B cell (primary cell): ENCODE data around the gene STARD3. TPM values are rescaled to one million over a fixed set of nuclear protein-coding genes. Genes with fewer than 3 reads are reported as not detected.

Source experiments
- ATAC-seq: fragments of 200-7000 bp; cut with Tn5 transposase; one replicate; pipeline ENCODE4 v1.10.0; 2021; ENCODE audit warnings: low read depth, mild to moderate bottlenecking, moderate number of reproducible peaks, moderate library complexity
- CTCF ChIA-PET: fragments of 350-600 bp; sonication (Branson Sonifier 250); formaldehyde crosslinking; loops from one replicate; lab custom pipeline; 2021; ENCODE audit warnings: antibody characterized with exemption, inconsistent platforms; lab: Charles Lee
- POLR2A ChIA-PET: fragments of 350-600 bp; sonication (Branson Sonifier 250); formaldehyde crosslinking; loops from one replicate; lab custom pipeline; 2021; ENCODE audit warnings: antibody characterized with exemption; lab: Charles Lee
- DNase-seq: peaks from one replicate; pipeline ENCODE4 v3.0.0; 2013
- H2AFZ ChIP-seq: 2 replicates; pipeline ENCODE4 v1.6.1; 2012; ENCODE audit warnings: mild to moderate bottlenecking, low read depth, low read length; ENCODE audit not compliant: insufficient read depth, poor library complexity, severe bottlenecking
- H3K27ac ChIP-seq, 2 donors: 1 replicate in 1 of 2; 2 replicates in 1 of 2; pipeline ENCODE4 v1.5.1; 2012 to 2013; ENCODE audit warnings: low read length in 2 of 2, mild to moderate bottlenecking in 2 of 2, moderate library complexity in 1 of 2
- H3K27me3 ChIP-seq, 4 experiments: fragments of 200-600 bp in 1 of 4; sonication (generic) in 1 of 4; replicated peaks in 1 of 4; 1 replicate in 2 of 4; 2 replicates in 2 of 4; pipeline versions ENCODE4 v1.6.1 to v1.7.0; 2013 to 2016; ENCODE audit warnings: low read length in 3 of 4, mild to moderate bottlenecking in 2 of 4, mixed read lengths in 1 of 4, moderate library complexity in 1 of 4; ENCODE audit not compliant: insufficient read depth in 4 of 4, control insufficient read depth in 3 of 4; ENCODE audit errors: control extremely low read depth in 1 of 4
- H3K36me3 ChIP-seq, 2 experiments: replicated peaks in 1 of 2; 1 replicate in 1 of 2; 2 replicates in 1 of 2; pipeline versions ENCODE4 v1.6.1 to v1.7.1; 2013; ENCODE audit warnings: low read length in 1 of 2; ENCODE audit not compliant: insufficient read depth in 2 of 2, control insufficient read depth in 1 of 2; ENCODE audit errors: control extremely low read depth in 1 of 2, extremely low read depth in 1 of 2
- H3K4me1 ChIP-seq, 2 donors: fragments of 200-600 bp in 1 of 2; sonication (generic) in 1 of 2; 1 replicate in 1 of 2; 2 replicates in 1 of 2; pipeline versions ENCODE4 v1.5.1 to v1.6.1; 2013 to 2017; ENCODE audit warnings: low read length in 2 of 2; ENCODE audit not compliant: control insufficient read depth in 2 of 2, insufficient read depth in 2 of 2
- H3K4me2 ChIP-seq: replicated peaks from 2 replicates; pipeline ENCODE3; 2012; ENCODE audit warnings: mild to moderate bottlenecking, low read depth, low read length; ENCODE audit not compliant: poor library complexity, severe bottlenecking
- H3K4me3 ChIP-seq, 5 experiments: fragments of 200-600 bp in 1 of 5; sonication (generic) in 1 of 5; 1 replicate in 3 of 5; 2 replicates in 2 of 5; pipeline versions ENCODE4 v1.5.1 to v1.7.0; 2011 to 2016; ENCODE audit warnings: low read length in 4 of 5, mild to moderate bottlenecking in 4 of 5, low read depth in 2 of 5, control low read depth in 1 of 5, moderate library complexity in 1 of 5; ENCODE audit not compliant: insufficient read depth in 1 of 5; ENCODE audit errors: control extremely low read depth in 1 of 5, extremely low read depth in 1 of 5
- H3K79me2 ChIP-seq: fragments of 200-600 bp; sonication (generic); one replicate; pipeline ENCODE4 v1.6.0; 2016; ENCODE audit warnings: low read length; ENCODE audit not compliant: control insufficient read depth, insufficient read depth
- H3K9ac ChIP-seq: fragments of 200-600 bp; sonication (generic); 2 replicates; pipeline ENCODE4 v1.6.1; 2017; ENCODE audit warnings: mild to moderate bottlenecking, low read length, moderate library complexity
- H3K9me3 ChIP-seq, 3 donors: one replicate each; pipeline versions ENCODE4 v1.6.1 to v1.7.1; 2013; ENCODE audit warnings: low read length in 2 of 3; ENCODE audit not compliant: control insufficient read depth in 2 of 3, insufficient read depth in 1 of 3; ENCODE audit errors: control extremely low read depth in 1 of 3
- H4K20me1 ChIP-seq: 2 replicates; pipeline ENCODE4 v1.6.0; 2012; ENCODE audit warnings: mild to moderate bottlenecking, low read length; ENCODE audit not compliant: insufficient read depth, control insufficient read depth, poor library complexity, severe bottlenecking
- H3K27ac Mint-ChIP-seq: one replicate; pipeline ENCODE4 v1.8.0; 2021; ENCODE audit warnings: mixed read lengths
- H3K27me3 Mint-ChIP-seq: one replicate; pipeline ENCODE4 v1.8.0; 2021; ENCODE audit warnings: mixed read lengths
- H3K4me1 Mint-ChIP-seq: one replicate; pipeline ENCODE4 v1.8.0; 2021; ENCODE audit warnings: mixed read lengths
- H3K4me3 Mint-ChIP-seq: one replicate; pipeline ENCODE4 v1.8.0; 2021; ENCODE audit warnings: mixed read lengths
- H3K9me3 Mint-ChIP-seq: one replicate; pipeline ENCODE4 v1.8.0; 2022; ENCODE audit warnings: mixed read lengths; ENCODE audit not compliant: insufficient read depth
- EZH2 ChIP-seq: IDR thresholded peaks from 2 replicates; pipeline ENCODE4 v1.6.1; 2012; ENCODE audit warnings: borderline replicate concordance, low read depth, mild to moderate bottlenecking, moderate library complexity, low read length; ENCODE audit not compliant: insufficient read depth, poor library complexity, severe bottlenecking
- WGBS: methylation state at CpG from one replicate; pipeline ENCODE4 v1.1.5; 2013; ENCODE audit warnings: missing lambda C conversion rate; ENCODE audit not compliant: insufficient coverage; 5-methylcytosine and 5-hydroxymethylcytosine counted together
- intact Hi-C: fragments of 100-400 bp; cut with micrococcal nuclease; formaldehyde crosslinking; loops from one replicate; pipeline ENCODE4 v1.10.0; 2022
- polyA plus RNA-seq: library from polyadenylated mRNA; depleted of rRNA; stranded (reverse); fragments of >200 nt; gene quantifications from 2 replicates; pipeline ENCODE4 v1.2.3, GENCODE V29; 2012
- total RNA-seq, 2 donors: library from RNA; stranded (reverse); fragments of 120-200 nt in 1 of 2; gene quantifications; 1 replicate in 1 of 2; 2 replicates in 1 of 2; pipeline versions ENCODE4 v1.2.3 to v1.2.4, GENCODE V29; 2013 to 2022
- TF ChIP-seq, protein P1 (sequence below): fragments of 200-600 bp; IDR thresholded peaks from one replicate; pipeline ENCODE4 v1.8.0; 2022; ENCODE audit warnings: antibody characterized with exemption, mild to moderate bottlenecking

Gene STARD3
- total and polyA plus RNA-seq, 2 donors (not counting 1 experiment from before 2014, with no cell fraction given): 93.1 to 231 TPM

DNA sequence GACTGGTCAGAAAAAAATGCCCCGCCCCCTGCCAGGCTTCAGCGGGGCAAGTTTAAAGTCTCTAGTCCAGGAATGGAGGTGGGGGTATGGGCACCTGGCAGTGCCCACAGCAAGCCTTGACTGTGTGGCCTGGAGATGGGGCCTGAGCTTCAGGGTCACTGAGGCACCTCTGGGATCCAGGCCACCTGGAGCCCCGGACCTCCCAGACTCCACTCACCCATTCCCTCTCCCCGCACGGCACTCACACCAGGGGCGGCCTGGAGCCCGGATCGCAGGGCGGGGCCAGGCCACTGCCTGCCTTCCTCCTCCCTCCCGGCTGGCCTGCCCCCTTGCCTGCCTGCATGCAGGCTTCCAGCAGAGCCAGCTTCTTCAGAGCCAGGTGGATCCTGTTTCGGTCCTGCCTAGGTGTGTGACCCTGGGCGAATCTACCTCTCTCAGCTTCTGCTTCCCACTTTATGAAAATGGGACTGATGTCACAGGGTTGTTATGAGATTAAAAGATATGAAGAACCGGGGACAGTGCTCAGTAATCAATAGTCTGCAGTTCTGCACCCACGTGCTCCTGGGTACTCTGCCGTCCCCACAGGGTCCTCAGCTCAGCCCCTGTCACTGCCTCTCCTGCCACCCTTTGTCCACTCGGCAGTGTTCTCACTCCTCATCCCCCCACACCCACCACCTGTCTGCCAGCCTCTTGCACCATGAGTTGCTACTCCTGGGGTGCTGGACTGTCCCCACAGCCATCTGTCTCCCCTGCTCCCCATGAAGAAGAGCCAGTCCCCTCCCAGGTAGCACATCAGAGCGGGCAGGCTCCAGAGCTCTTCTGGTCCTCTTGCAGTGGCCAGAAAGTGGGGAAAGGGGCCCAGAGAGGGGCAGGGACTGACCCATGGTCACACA is 27.0 kb downstream of the STARD3 start:
- no peaks in the 10 kb centered on the region for H3K9me3 ChIP-seq
- peaks cover 0 to 18% (median 7%) of the 10 kb centered on the region in 4 experiments for H3K27me3 ChIP-seq
- peaks cover 44 to 57% of the 10 kb centered on the region in 2 donors for H3K4me1 ChIP-seq
- Mint-ChIP-seq H3K4me1 (peaks cover 41% of the 10 kb centered on the region), H3K9me3 (no peaks in the 10 kb centered on the region), H3K27me3 (peaks cover 13% of the 10 kb centered on the region), H3K4me3 (no peak overlapping the region), H3K27ac (no peak overlapping the region)
- no peak overlapping the region for H3K4me3 ChIP-seq
- H3K9ac ChIP-seq: no peak overlapping the region
- H3K27ac ChIP-seq: no peak overlapping the region
- WGBS: 78% methylated on average over 12 of the region's 17 CpGs
- intact Hi-C loops: no loop called here
- ChIA-PET CTCF (interaction anchor here (1.1 kb wide), 1 partner anchor 9 kb away, joined by 3 read pairs; no protein-coding TSS in a partner anchor), POLR2A (interaction anchor here (0.6 kb wide), 2 partner anchors 67 to 276 kb away, joined by 4 to 7 read pairs; no protein-coding TSS in a partner anchor)
- H3K36me3 ChIP-seq: peaks cover 0 to 30% of the 10 kb centered on the region in 2 experiments
- ATAC-seq (no peak), DNase-seq (no peak)
- H3K79me2 ChIP-seq: peaks cover 7% of the 10 kb centered on the region
- no peak for TF ChIP-seq EZH2
- H3K4me2 ChIP-seq: no peak overlapping the region
- H2AFZ ChIP-seq: no peak overlapping the region
- no peaks in the 10 kb centered on the region for H4K20me1 ChIP-seq

DNA sequence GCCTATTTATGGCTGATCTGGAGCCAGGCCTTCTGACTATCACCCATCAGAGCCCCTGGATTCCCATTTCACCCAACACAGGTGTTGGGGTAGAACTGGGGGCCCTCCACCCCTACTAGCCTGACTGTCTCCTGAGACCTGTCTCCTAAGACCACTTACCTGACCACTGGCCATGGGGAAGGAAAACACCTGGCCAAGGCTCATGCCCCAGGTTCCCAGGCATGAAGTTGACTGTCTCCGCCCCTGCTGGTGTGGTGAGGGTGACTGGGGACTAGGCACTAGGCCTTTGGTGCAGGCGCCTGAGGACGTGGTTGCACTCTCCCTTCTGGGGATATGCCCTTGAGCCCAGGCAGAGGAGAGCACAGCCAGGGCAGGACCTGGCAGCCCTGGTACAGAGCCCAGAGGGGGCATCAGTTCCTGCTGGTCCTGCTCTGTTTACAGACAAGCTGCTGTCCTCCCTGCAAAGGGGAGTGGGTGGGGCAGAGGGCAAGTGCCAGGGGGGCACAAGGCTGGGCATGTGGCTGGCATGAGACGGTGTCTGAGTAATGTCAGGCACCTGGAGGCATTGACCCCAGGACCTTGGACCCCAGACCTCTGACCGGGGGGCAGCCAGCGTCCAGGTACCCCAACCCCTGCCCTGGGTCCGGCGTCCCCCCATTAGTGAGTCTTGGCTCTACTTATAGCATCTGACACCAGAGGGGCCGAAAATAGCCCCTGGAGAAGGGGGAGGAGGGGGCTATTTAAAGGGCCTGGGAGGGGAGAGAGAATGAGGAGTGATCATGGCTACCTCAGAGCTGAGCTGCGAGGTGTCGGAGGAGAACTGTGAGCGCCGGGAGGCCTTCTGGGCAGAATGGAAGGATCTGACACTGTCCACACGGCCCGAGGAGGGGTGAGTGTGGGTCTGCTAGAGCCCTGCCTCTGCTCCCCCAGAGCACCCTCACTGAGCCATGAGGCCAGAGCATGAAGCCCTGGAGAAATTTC is 27.9 kb downstream of the STARD3 start, which contains the start of gene TCAP:
TCAP (plus strand) TSS at position 769 of the 981 bp plus-strand sequence; CDS start at position 780, 11 bp downstream.
- Histone ChIP-seq H3K27ac (no peak within 1 kb of the TSS), H3K4me3 (no peak within 1 kb of the TSS), H4K20me1 (no peaks in the 10 kb centered on the region), H3K4me1 (peaks cover 37 to 48% of the 10 kb centered on the region in 2 donors), H3K79me2 (peaks cover 7% of the 10 kb centered on the region), H3K4me2 (no peak within 1 kb of the TSS), H3K9ac (no peak within 1 kb of the TSS), H3K27me3 (peaks cover 0 to 28% (median 7%) of the 10 kb centered on the region in 4 experiments), H2AFZ (no peak within 1 kb of the TSS), H3K36me3 (peaks cover 0 to 28% of the 10 kb centered on the region in 2 experiments), H3K9me3 (peaks cover 0 to 2% (median 0%) of the 10 kb centered on the region in 3 donors)
- DNase-seq (no peak), ATAC-seq (no peak)
- ChIA-PET CTCF (interaction anchor here (1.1 to 8.7 kb wide), 3 partner anchors 11 to 43 kb away, joined by 3 to 109 read pairs (median 61); no protein-coding TSS in a partner anchor), POLR2A (interaction anchor here (0.6 to 1.1 kb wide), 2 partner anchors 11 to 66 kb away, joined by 3 to 7 read pairs; no protein-coding TSS in a partner anchor)
- intact Hi-C loops: loop anchor here (5.0 kb wide), 1 partner anchor 202 kb away; the partner anchor contains the start of gene ZPBP2
- Mint-ChIP-seq H3K4me1 (peaks cover 31% of the 10 kb centered on the region), H3K27ac (peak within 1 kb of the TSS; percentile 20), H3K27me3 (peaks cover 17% of the 10 kb centered on the region), H3K4me3 (peak within 1 kb of the TSS; percentile 13), H3K9me3 (no peaks in the 10 kb centered on the region)
- whole genome bisulfite sequencing: 80% methylated on average over 9 of the region's 15 CpGs
- no peak for TF ChIP-seq EZH2
- TF ChIP-seq, protein P1, sequence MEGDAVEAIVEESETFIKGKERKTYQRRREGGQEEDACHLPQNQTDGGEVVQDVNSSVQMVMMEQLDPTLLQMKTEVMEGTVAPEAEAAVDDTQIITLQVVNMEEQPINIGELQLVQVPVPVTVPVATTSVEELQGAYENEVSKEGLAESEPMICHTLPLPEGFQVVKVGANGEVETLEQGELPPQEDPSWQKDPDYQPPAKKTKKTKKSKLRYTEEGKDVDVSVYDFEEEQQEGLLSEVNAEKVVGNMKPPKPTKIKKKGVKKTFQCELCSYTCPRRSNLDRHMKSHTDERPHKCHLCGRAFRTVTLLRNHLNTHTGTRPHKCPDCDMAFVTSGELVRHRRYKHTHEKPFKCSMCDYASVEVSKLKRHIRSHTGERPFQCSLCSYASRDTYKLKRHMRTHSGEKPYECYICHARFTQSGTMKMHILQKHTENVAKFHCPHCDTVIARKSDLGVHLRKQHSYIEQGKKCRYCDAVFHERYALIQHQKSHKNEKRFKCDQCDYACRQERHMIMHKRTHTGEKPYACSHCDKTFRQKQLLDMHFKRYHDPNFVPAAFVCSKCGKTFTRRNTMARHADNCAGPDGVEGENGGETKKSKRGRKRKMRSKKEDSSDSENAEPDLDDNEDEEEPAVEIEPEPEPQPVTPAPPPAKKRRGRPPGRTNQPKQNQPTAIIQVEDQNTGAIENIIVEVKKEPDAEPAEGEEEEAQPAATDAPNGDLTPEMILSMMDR: no peak
